Measurements from ENCODE around the gene RNF145. TPM values are rescaled to one million over a fixed set of nuclear protein-coding genes. Genes with fewer than 3 reads are reported as not detected.
"Not testable (repeated sequence)": the region's sequence is repeated elsewhere in the genome, so short reads cannot be mapped to it uniquely, and the experiment has no call there.

RNF145 gene
- total RNA-seq, 1 donor from 2014 or later = 37.2 TPM

DNA sequence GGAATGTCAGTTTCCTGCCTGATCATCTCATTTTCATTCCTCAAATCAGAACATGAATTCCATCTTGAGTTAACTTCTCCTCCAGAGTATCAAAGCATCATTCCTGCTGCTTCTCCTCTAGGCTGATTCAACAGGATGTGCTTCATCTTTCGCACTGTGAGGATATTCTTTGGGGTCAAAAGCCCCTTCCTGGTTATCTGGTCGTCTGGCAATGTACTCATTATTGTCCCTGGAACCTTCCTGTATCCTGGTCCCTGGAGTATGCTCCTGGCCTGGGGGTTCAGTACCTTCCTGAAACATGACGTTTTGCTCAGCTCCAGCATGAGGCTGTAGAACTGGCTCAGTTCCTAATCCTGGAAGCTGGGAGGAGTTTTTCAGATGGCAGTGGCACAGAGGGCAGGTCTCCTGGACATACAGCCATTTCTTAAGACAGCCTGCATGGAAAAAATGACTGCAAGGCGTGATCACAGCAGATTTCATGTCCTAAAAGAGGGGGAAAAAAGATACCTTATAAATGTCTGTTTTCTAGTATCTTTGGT lies 50.7 kb downstream of the RNF145 start:
- peak in 1 of 2 donors; percentile 29 for DNase-seq (ENCODE audit: low read depth in 2 of 2)

DNA sequence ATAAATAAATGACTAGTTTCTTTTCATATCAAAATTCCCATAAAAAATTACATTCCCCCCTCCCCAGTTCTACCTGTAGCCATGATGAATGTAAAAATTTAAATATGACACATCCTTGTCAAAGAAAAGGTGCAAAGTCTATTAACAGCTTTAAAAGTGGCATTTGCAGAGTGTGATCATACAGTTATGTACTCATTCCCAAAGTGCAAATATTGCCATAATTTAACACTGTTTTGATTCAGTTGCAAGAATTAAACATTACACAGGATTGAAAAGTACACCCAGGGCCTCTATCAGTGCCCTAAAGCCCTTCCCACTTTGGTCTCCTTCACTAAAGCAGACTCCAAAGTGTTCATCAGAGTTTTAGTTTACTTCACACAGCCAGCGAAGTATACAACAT lies 51.8 kb downstream of the RNF145 start:
- no peak for DNase-seq (ENCODE audit: low read depth in 2 of 2)

DNA sequence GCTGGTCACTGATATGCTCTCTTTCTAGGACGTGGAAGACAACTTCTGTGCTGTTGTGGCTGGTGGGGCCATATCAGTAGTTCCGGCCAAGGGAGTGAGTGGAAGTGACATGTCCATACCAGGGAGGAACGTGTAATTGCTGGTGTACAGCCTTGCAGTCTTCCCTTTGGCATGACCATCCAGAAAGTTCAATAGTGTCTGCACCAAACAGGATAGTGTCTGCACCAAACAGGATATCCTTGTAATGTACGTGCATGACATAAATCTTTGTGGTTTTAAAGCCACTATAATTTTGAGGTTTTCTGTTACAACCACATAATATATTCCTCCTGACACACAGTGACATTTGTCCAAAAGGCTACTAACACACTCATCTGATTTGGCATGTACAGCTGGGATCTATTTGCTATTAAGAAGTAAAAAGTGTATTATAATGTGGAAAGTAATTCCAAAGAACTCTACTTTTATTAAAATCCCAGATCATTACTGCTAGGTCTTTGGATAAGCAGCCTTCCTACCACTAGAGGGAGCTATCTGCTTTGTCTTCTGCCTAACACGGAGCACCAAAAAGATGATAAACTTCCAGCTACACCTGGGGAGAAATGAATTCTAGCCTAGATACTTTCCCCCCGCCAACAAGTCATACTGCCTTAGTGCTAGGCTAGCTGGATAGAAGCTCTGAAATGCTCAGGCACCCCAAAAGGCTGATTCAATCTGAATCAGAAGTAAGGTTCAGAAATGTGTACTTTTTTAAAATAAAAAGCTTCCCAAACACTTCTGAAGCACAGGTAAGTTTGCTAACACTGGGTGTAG lies 52.7 kb downstream of the RNF145 start:
- DNase-seq (ENCODE audit: low read depth in 2 of 2) = peak; percentile 77 to 83

DNA sequence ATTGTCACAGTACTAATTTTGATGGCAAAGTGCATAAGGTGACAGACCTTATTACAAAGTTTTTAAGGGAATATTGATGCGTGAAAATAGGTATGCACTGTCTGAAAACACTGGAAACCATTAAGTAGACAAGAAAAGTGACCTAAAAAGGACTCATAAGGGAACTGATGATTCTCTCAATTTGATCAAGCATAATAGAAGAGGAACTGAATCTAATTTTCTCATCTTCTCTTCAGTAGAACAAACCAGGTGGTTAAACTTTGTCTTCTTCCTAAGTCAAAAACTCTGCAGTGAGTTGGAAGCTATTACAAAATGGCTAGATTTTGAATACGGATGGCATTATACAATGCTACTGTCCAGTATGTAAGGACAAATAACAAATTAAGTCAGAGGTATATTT lies 53.4 kb downstream of the RNF145 start:
- DNase-seq (ENCODE audit: low read depth in 2 of 2) = no peak

DNA sequence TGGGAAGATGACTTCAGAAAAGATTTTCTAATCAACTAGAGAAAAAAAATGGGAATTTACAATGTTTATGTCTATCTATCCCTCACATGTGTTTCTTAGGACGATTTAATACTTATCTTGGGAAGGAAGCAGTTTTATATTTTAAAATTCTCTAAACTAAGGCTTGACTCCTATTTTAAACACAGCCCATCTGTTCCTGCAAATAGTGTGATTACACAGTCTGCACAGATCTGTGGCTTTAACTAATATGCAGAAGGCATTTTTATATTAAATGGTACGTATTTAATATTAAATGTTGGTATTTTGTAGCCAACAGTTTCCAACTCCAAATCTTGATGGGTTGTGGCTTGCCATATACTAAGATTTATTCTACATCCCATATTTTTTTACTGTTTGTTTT lies 56.5 kb downstream of the RNF145 start:
- DNase-seq (ENCODE audit: low read depth in 2 of 2) = no peak

DNA sequence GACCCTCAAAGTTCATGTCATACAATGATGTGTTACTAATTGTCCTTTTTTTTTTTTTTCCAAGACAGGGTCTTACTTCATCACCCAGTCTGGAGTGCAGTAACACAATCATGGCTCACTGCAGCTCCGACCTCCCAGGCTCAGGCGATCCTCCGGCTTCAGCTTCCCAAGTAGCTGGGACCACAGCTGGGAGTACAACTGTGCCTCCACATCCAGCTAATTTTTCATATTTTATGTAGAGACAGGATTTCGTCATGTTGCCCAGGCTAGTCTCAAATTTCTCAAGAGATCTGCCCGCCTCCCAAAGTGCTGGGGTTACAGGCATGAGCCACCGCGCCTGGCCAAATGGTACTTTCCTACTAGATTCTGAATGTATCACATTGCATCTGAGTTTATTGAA lies 60.3 kb downstream of the RNF145 start:
- DNase-seq (ENCODE audit: low read depth in 2 of 2) = no peak

DNA sequence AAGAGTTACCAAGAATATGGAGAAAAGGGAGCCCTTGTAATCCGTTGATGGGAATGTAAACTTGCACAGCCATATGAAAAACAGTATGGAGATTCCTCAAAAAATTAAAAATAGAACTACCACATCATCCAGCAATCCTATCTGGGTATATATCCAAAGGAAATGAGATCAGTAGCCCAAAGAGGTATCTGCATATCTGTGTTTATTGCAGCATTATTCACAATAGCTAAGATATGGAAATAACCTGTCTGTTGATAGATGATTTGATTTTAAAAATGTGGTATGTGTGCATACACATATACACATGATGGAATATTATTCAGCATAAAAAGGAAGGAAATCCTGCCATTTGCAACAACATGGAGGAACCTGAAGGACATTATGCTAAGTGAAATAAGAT lies 61.4 kb downstream of the RNF145 start:
- no peak for DNase-seq (ENCODE audit: low read depth in 2 of 2)

DNA sequence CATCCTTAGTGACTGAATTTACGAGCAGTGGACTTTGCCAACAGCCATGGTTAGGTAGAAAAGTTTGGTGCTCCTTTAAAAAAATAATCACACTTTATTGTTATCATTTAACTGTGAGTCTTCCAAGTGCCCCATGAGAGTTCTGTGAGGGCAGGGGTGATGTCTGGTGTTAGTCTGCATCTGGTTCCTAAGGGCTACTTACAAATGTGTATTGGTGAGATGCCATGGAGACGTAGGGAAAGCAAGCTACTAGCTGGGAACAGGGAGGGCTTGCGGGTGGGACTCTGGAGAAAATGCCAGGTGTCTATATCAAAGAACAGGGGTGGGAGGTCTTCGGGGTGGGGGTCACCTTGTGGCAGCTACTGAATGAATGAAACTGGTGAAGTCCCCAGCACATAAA lies 62.5 kb downstream of the RNF145 start:
- no peak for DNase-seq (ENCODE audit: low read depth in 2 of 2)

DNA sequence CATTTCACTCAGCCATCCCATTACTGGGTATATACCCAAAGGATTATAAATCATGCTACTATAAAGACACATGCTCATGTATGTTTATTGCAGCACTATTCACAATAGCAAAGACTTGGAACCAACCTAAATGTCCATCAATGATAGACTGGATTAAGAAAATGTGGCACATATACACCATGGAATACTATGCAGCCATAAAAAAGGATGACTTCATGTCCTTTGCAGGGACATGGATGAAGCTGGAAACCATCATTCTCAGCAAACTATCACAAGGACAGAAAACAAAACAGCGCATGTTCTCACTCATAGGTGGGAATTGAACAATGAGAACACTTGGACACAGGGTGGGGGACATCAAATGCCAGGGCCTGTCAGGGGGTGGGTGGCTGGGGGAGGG lies 64.2 kb downstream of the RNF145 start:
- not testable (repeated sequence) for DNase-seq (ENCODE audit: low read depth in 2 of 2)

DNA sequence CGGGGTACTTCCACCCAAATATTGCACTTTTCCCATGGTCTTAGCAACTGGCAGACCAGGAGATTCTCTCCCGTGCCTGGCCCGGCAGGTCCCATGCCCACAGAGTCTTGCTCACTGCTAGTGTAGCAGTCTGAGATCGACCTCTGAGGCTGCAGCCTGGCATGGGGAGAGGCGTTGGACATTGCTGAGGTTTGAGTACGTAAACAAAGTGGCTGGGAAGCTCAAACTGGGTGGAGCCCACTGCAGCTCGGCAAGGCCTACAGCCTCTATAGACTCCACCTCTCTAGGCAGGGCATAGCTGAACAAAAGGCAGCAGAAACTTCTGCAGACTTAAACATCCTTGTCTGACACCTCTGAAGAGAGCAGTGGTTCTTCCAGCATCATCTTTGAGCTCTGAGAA lies 69.6 kb downstream of the RNF145 start:
- DNase-seq (ENCODE audit: low read depth in 2 of 2) = no peak

DNA sequence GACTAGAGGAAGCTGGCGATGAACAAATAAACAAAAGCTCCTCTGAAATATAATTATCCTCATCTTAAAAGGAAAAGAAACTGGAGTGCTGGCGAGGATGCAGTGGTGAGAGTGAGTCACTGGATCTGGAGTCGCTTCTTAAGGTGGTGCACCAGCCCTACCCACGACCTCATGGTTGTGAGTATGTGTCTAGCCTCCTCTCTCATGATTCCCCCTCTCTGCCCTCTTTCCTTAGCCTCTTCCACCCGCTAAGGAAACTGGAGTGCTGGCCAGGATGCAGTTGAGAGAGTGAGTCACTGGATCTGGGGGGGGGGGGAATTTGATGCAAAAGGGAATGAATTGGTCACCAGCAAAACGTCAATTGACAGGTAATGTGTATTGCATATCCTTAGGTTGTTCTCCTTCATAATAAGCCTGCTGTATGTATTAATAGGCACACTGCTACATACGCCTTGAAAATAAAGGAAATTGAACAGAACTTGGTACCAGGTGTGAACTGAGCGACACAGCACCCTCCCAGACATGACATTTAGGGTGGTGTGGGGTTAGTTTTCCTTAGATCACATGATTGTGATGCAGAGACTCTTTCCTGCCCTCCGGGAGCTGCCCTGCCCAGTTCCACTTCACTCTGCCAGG lies 73.3 kb downstream of the RNF145 start:
- DNase-seq (ENCODE audit: low read depth in 2 of 2) = peak in 1 of 2 donors; percentile 10

DNA sequence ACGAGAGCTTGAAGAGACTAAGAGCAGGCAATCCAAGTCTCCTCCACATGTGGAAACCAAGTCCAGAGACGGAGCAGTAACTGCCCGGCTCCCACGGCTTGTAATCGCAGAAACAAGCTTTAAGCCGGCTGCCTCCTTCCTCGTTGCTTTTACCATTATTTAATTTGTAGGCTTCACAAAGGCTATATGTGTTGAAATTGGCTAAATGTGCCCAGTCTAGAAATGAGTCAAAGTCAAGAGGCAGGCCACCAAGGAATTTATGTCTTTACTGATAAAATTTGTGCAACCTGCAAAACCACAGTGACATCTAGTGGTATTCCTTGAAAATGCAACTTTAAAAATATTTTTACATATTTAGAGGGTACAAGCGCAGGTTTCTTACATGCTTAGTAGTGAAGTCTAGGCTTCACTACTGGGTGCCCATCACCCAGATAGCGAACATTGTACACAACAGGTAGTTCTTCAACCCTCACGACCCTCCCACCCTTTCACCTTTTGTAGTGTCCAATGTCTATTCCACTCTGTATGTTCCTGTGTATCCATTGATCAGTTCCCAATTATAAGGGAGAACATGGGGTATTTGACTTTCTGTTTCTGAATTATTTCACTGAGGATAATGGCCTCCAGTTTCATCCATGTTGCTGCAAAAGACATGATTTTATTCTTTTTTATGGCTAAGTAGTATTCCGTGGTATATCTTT lies 76.2 kb downstream of the RNF145 start:
- peak; percentile 22 to 45 for DNase-seq (ENCODE audit: low read depth in 2 of 2)

DNA sequence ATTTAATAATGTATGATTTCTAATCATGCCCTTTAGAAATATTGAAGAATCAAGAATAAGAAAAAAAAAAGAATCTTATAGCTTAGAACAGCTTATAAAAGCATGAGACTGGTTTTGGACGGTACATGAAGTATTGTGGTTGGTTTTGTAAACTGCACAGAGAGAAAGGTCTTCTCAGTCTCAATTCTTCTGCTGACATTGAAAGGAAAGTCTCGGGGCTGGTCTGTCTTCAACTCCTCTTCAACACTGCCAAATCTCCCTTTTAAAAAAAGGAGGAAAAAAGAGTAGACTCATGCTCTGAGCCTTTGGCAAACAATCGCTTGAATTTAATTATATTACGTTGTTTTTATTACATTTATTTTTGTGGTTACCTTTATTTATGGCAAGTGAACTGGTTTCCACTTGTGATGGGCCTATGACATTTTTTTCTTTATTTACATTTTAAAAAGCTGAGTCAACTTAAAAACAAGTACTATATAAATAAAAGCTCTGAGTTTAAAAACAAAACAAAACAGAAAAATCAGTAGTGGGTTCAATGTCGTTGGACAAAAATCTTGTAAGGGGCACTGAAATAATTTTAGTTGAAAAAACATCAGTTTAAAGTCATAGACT lies 76.8 kb downstream of the RNF145 start:
- DNase-seq (ENCODE audit: low read depth in 2 of 2) = no peak

DNA sequence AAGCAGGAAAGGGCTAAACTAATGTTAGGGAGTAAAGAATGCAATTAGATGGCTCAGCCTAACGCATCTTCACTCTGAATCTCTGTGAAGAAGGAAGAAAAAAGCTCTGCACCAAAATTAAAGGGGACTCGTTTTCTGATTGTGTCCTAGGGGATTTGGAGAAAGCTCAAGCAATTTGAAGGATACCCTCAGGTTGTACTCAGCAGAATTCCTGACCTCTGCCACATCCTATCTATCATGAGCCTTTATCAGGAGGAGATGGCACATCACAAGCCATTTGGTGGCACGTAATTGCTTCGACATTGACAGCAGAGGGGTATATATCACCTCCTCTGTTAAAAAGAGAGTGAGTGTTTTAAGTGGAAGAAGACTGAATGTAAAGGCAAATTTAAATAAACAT lies 77.4 kb downstream of the RNF145 start:
- DNase-seq (ENCODE audit: low read depth in 2 of 2) = no peak

DNA sequence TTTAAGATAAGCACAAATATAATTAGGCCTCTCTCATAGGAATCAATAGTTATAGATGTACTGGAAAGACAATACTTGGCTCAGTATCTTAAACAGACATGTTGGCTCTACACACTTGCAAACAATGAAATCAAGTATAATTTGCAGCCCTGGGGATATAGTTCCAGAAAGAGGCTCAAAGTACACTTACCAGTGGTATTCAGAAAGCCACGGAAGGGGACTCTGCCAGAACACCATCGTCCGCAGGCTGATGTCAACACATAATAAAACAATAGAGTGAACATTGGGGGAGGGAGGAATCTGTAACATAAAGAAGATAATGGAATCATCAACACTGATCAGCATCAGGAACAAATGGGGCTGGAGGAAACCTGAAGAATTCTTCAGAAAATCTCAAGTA lies 78.5 kb downstream of the RNF145 start:
- no peak for DNase-seq (ENCODE audit: low read depth in 2 of 2)

DNA sequence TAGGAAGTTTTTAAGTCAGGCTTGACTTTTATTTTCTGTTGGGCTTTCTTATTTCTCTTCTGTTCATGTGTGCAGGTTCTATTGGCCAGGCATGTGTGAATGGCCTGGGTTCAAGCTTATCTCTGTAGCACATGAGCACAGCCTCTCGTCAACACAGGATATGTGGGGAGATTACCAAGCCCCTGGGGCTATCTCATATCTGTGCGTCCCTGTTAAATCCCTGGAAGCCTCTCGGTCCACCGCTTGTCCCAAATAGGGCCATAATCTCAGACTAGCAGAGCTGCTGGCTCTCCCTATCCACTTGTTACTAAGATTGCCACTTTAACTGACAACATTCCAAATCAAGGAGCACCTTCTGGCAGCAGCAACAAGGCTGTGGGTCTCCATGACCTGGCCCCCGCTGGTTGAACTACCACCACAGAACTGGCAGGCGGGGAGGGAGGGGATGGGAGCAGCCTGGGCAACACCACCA lies 81.2 kb downstream of the RNF145 start:
- no peak for DNase-seq (ENCODE audit: low read depth in 2 of 2)

DNA sequence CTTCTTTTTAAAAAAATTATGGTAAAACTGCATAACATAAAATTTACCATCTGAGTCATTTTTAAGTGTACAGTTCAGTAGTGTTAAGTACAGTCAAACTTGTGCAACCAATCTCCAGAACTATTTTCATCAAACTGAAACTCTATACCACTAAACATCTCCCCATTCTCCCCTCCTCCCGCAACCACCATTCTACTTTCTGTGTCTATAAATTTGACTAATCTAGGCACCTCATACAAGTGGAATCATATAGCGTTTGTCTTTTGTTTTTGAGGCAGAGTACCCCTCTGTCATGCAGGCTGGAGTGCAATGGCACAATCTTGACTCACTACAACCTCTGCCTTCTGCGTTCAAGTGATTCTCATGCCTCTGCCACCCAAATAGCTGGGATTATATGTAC lies 85.7 kb downstream of the RNF145 start:
- no peak for DNase-seq (ENCODE audit: low read depth in 2 of 2)

DNA sequence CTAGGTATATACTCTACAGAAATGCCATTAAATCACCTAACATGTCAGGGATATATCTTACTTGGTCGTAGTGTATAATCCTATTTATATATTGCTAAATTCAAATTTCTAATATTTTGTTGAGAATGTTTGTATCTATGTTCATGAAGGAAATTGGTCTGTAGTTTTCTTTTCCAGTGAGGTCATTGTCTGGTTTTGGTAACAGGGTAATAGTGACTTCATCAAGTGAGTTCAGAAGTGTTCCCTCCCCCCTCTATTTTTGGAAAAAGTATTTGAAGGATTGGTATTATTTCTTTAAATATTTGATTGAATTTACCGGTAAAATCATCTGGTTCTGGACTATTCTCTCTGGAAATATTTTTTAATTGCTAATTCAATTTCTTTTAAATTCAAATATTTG lies 86.2 kb downstream of the RNF145 start:
- no peak for DNase-seq (ENCODE audit: low read depth in 2 of 2)

DNA sequence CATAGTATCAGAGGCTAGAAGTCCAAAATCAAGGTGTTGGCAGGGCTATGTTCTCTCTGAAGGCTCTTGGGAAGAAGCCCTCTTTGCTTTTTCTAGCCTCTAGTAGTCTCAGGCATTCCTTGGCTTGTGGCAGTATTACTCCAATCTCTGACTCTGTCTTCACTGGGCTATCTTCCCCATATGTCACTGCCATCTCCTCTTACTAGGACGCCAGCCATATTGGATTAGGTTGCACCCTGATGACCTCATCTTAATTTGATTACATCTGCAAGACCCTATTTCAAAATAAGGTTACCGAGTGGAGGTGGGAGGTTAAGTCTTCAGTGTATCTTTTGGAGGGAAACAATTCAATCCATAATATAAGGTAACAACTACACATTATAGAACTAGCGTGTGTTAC lies 88.3 kb downstream of the RNF145 start:
- DNase-seq (ENCODE audit: low read depth in 2 of 2) = no peak

DNA sequence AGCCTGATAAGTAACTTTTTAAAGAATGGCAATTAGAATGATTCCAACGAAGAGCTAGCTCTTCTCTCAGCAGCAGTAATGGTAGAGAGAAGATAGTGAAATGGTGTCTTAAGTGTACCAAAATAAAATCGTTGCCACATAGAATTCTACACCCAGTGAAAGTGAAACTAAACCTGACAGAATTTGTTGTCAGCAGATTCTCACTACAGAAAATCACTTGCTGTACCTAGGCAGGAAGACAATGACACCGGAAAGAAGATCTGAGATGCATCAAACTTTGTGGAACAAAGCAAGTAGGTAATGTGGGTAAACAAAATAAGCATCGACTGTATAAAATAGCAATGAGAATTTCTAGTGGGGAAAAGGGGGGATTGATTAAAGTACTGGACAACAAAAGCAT lies 88.9 kb downstream of the RNF145 start:
- no peak for DNase-seq (ENCODE audit: low read depth in 2 of 2)

DNA sequence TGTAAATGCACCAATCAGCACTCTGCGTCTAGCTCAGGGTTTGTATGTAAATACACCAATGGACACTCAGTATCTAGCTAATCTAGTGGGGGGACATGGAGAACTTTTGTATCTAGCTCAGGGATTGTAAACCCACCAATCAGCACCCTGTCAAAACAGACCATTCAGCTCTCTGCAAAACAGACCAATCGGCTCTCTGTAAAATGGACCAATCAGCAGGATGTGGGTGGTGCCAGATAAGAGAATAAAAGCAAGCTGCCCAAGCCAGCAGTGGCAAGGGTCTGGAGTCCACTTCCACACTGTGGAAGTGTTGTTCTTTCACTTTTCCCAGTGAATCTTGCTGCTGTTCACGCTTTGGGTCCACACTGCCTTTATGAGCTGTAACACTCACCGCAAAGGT lies 89.5 kb downstream of the RNF145 start:
- DNase-seq (ENCODE audit: low read depth in 2 of 2) = not testable (repeated sequence)
